GM19324 (cell line): ENCODE measurements around the gene OGFR.
"Not testable (repeated sequence)": the region's sequence is repeated elsewhere in the genome, so short reads cannot be mapped to it uniquely, and the experiment has no call there.

ENCODE experiments used
- ATAC-seq: cut with Tn5 transposase; IDR thresholded peaks from one replicate; pipeline ENCODE4 v1.9.1; 2021; ENCODE audit warnings: mild to moderate bottlenecking, moderate library complexity; ENCODE audit not compliant: unreplicated experiment, low FRiP score

The OGFR gene

GRCh38 chr20:62834967-62835730 is 30.5 kb downstream of the OGFR start:
- no peak for ATAC-seq

GRCh38 chr20:62835931-62836861 is 31.6 kb downstream of the OGFR start:
- ATAC-seq = no peak

GRCh38 chr20:62836967-62837490 is 32.4 kb downstream of the OGFR start:
- ATAC-seq = no peak

GRCh38 chr20:62837790-62838127 is 33.1 kb downstream of the OGFR start:
- no peak for ATAC-seq

- no peak for ATAC-seq
Measured at GRCh38 chr20:62838128-62838891, 33.7 kb downstream of the OGFR start.

- no peak for ATAC-seq
Measured at GRCh38 chr20:62839261-62839660, 34.6 kb downstream of the OGFR start.

GRCh38 chr20:62839816-62840215 is 35.2 kb downstream of the OGFR start:
- ATAC-seq = no peak

GRCh38 chr20:62840244-62841197 is 35.9 kb downstream of the OGFR start:
- ATAC-seq = no peak

GRCh38 chr20:62841705-62842212 is 37.1 kb downstream of the OGFR start:
- ATAC-seq = no peak

GRCh38 chr20:62843656-62844055 is 39.0 kb downstream of the OGFR start:
- no peak for ATAC-seq

GRCh38 chr20:62844182-62844581 is 39.5 kb downstream of the OGFR start:
- no peak for ATAC-seq

GRCh38 chr20:62845416-62846160 is 41.0 kb downstream of the OGFR start:
- ATAC-seq = no peak

- no peak for ATAC-seq
Measured at GRCh38 chr20:62846166-62846890, 41.7 kb downstream of the OGFR start.

GRCh38 chr20:62848917-62849316 is 44.3 kb downstream of the OGFR start:
- ATAC-seq = not testable (repeated sequence)

- ATAC-seq = no peak
Measured at GRCh38 chr20:62849431-62849830, 44.8 kb downstream of the OGFR start.

GRCh38 chr20:62850333-62850974 is 45.8 kb downstream of the OGFR start:
- no peak for ATAC-seq

- no peak for ATAC-seq
Measured at GRCh38 chr20:62852196-62852595, 47.6 kb downstream of the OGFR start.

- ATAC-seq = no peak
Measured at GRCh38 chr20:62852841-62853240, 48.2 kb downstream of the OGFR start.
